Subcutaneous abdominal adipose tissue (tissue), 5 donors: ENCODE results near the gene CD177.
"Not testable (repeated sequence)": the region's sequence is repeated elsewhere in the genome, so short reads cannot be mapped to it uniquely, and the experiment has no call there.

Experiments used
- H3K27ac ChIP-seq: one replicate; pipeline ENCODE4 v1.7.0; 2013; ENCODE audit warnings: low read depth, mild to moderate bottlenecking, inconsistent platforms, low read length, moderate library complexity
- H3K27me3 ChIP-seq, 5 donors: one replicate each; pipeline ENCODE4 v1.7.0; 2013; ENCODE audit warnings: low read length in 5 of 5, inconsistent platforms in 1 of 5; ENCODE audit not compliant: control insufficient read depth in 5 of 5, insufficient read depth in 4 of 5
- H3K36me3 ChIP-seq, 5 donors: one replicate each; pipeline ENCODE4 v1.7.0; 2013; ENCODE audit warnings: low read length in 5 of 5; ENCODE audit not compliant: control insufficient read depth in 5 of 5, insufficient read depth in 5 of 5
- H3K4me1 ChIP-seq, 5 donors: one replicate each; pipeline ENCODE4 v1.7.0; 2013; ENCODE audit warnings: low read length in 5 of 5, mild to moderate bottlenecking in 3 of 5, moderate library complexity in 1 of 5; ENCODE audit not compliant: control insufficient read depth in 5 of 5, insufficient read depth in 5 of 5
- H3K4me3 ChIP-seq, 5 donors: one replicate each; pipeline ENCODE4 v1.7.0; 2013; ENCODE audit warnings: low read length in 5 of 5, low read depth in 1 of 5
- H3K9ac ChIP-seq, 5 donors: one replicate each; pipeline ENCODE4 v1.7.0; 2013; ENCODE audit warnings: low read length in 5 of 5, mild to moderate bottlenecking in 4 of 5, moderate library complexity in 3 of 5
- H3K9me3 ChIP-seq, 5 donors: one replicate each; pipeline ENCODE4 v1.7.0; 2013; ENCODE audit warnings: low read length in 5 of 5; ENCODE audit not compliant: control insufficient read depth in 5 of 5
- donor health status: healthy.
- donor health status: healthy.
- donor health status: healthy.
- donor health status: healthy.
- donor health status: healthy.

Gene CD177

GRCh38 chr19:43315851-43316250 is 37.6 kb upstream of the CD177 start:
- Histone ChIP-seq H3K4me1 (no peaks in the 10 kb centered on the region), H3K9me3 (peaks cover 0 to 4% (median 0%) of the 10 kb centered on the region in 5 donors), H3K9ac (no peak overlapping the region), H3K27me3 (peaks cover 0 to 3% (median 0%) of the 10 kb centered on the region in 5 donors), H3K36me3 (no peaks in the 10 kb centered on the region), H3K4me3 (no peak overlapping the region), H3K27ac (no peak overlapping the region)

- Histone ChIP-seq H3K27me3 (peaks cover 0 to 3% (median 0%) of the 10 kb centered on the region in 5 donors), H3K27ac (no peak overlapping the region), H3K36me3 (no peaks in the 10 kb centered on the region), H3K9ac (no peak overlapping the region), H3K4me1 (no peaks in the 10 kb centered on the region), H3K4me3 (no peak overlapping the region), H3K9me3 (peaks cover 0 to 4% (median 0%) of the 10 kb centered on the region in 5 donors)
Observed at GRCh38 chr19:43316591-43317319, 36.7 kb upstream of the CD177 start.

GRCh38 chr19:43318203-43318602 is 35.3 kb upstream of the CD177 start:
- Histone ChIP-seq H3K27me3 (peaks cover 0 to 3% (median 0%) of the 10 kb centered on the region in 5 donors), H3K9ac (no peak overlapping the region), H3K9me3 (peaks cover 0 to 4% (median 0%) of the 10 kb centered on the region in 5 donors), H3K27ac (no peak overlapping the region), H3K36me3 (no peaks in the 10 kb centered on the region), H3K4me3 (no peak overlapping the region), H3K4me1 (no peaks in the 10 kb centered on the region)

- H3K27me3 ChIP-seq: peaks cover 0 to 3% (median 0%) of the 10 kb centered on the region in 5 donors
- H3K27ac ChIP-seq: no peak overlapping the region
- H3K9ac ChIP-seq: no peak overlapping the region
- H3K4me1 ChIP-seq: no peaks in the 10 kb centered on the region
- no peaks in the 10 kb centered on the region for H3K36me3 ChIP-seq
- no peak overlapping the region for H3K4me3 ChIP-seq
- peaks cover 0 to 4% (median 0%) of the 10 kb centered on the region in 5 donors for H3K9me3 ChIP-seq
Observed at GRCh38 chr19:43318796-43319314, 34.6 kb upstream of the CD177 start.

GRCh38 chr19:43320546-43320945 is 32.9 kb upstream of the CD177 start:
- no peak overlapping the region for H3K9ac ChIP-seq
- no peaks in the 10 kb centered on the region for H3K4me1 ChIP-seq
- H3K4me3 ChIP-seq: no peak overlapping the region
- peaks cover 0 to 3% (median 0%) of the 10 kb centered on the region in 5 donors for H3K27me3 ChIP-seq
- H3K27ac ChIP-seq: no peak overlapping the region
- peaks cover 0 to 4% (median 0%) of the 10 kb centered on the region in 5 donors for H3K9me3 ChIP-seq
- H3K36me3 ChIP-seq: no peaks in the 10 kb centered on the region

- not testable (repeated sequence) for H3K36me3 ChIP-seq, H3K4me1 ChIP-seq, H3K27me3 ChIP-seq, H3K9ac ChIP-seq, H3K9me3 ChIP-seq, H3K4me3 ChIP-seq, H3K27ac ChIP-seq
Observed at GRCh38 chr19:43326761-43327160, 26.7 kb upstream of the CD177 start.

GRCh38 chr19:43328561-43328960 is 24.9 kb upstream of the CD177 start:
- not testable (repeated sequence) for H3K9ac ChIP-seq, H3K4me3 ChIP-seq, H3K27me3 ChIP-seq, H3K4me1 ChIP-seq, H3K9me3 ChIP-seq, H3K27ac ChIP-seq, H3K36me3 ChIP-seq

GRCh38 chr19:43329049-43329448 is 24.4 kb upstream of the CD177 start:
- H3K27ac ChIP-seq, H3K4me1 ChIP-seq, H3K36me3 ChIP-seq, H3K27me3 ChIP-seq, H3K9me3 ChIP-seq, H3K4me3 ChIP-seq, H3K9ac ChIP-seq: not testable (repeated sequence)

GRCh38 chr19:43329989-43330388 is 23.5 kb upstream of the CD177 start:
- no peaks in the 10 kb centered on the region for H3K9me3 ChIP-seq
- no peaks in the 10 kb centered on the region for H3K4me1 ChIP-seq
- peaks cover 0 to 2% (median 0%) of the 10 kb centered on the region in 5 donors for H3K27me3 ChIP-seq
- no peak overlapping the region for H3K9ac ChIP-seq
- H3K36me3 ChIP-seq: no peaks in the 10 kb centered on the region
- no peak overlapping the region for H3K27ac ChIP-seq
- no peak overlapping the region for H3K4me3 ChIP-seq

GRCh38 chr19:43330726-43331434 is 22.6 kb upstream of the CD177 start:
- H3K27me3 ChIP-seq: peaks cover 0 to 2% (median 0%) of the 10 kb centered on the region in 5 donors
- H3K9ac ChIP-seq: no peak overlapping the region
- H3K4me1 ChIP-seq: no peaks in the 10 kb centered on the region
- no peaks in the 10 kb centered on the region for H3K9me3 ChIP-seq
- no peak overlapping the region for H3K27ac ChIP-seq
- no peaks in the 10 kb centered on the region for H3K36me3 ChIP-seq
- no peak overlapping the region for H3K4me3 ChIP-seq
